Measurements from ENCODE around the gene PAX5.
A peak's percentile ranks its signal among the peaks of the same experiment; 100 is the strongest.

Gene PAX5

DNA sequence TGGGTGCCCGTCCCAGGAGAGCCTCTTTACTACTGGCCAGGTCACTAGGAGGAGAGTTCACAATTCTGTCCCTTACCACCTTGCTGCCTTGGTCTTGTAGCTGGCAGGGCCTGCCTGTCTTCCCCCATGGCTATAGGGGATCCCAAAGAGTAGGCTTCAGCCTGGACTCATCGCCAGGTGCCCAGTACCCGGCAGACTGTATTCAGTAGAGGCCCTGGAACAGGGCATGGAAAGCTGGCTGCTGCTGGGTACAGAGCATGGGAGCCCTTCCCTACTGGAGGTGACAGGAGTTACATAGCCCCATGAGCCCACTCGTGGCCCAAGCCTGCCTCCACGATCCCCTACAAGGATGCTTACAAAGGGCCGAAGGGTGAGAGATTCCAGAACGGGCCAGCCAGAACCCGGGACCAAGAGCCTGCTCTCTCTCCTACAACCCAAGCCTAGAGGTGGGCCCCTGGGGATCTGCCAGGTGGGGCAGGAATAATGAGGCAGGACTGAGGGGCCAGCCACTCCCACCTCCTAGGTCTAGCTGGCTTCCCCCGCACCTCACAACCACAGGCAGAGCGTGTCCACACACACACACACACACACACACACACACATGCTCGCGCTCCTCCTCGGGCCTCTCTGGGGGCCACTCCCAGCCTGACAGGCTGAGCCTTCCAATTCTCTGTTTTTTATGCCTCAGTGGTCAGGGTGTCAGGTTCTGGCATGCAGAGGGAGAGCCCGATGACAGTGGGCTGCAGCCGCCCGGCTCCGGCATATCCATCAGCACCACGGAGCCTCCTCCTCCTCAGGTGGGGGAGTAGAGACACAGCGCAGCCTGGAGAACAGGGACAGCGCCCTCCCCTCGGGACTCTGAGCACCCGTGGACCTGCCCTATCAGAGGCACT is 186.0 kb downstream of the PAX5 start:
- no peak for DNase-seq

DNA sequence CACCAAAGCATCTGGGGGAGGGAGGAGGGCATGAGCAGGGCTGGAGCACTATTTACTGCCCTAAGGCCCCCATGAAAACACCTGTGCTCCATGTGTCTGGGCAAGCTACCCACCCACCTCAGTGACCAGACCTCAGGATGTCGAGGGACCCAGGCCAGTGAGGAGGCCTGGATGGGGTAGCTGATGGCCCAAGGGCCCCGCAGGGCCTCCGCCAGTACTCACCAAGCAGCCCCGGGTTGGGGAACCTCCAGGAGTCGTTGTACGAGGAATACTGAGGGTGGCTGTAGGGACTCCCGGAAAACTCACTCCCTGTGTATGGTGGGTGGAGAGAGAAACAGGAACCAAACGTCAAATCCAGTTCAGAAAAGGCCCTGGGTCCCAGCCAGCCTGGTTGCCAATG is 187.4 kb downstream of the PAX5 start:
- DNase-seq: no peak

GRCh38 chr9:36845844-36846243 is 188.2 kb downstream of the PAX5 start:
- DNase-seq: no peak

DNA sequence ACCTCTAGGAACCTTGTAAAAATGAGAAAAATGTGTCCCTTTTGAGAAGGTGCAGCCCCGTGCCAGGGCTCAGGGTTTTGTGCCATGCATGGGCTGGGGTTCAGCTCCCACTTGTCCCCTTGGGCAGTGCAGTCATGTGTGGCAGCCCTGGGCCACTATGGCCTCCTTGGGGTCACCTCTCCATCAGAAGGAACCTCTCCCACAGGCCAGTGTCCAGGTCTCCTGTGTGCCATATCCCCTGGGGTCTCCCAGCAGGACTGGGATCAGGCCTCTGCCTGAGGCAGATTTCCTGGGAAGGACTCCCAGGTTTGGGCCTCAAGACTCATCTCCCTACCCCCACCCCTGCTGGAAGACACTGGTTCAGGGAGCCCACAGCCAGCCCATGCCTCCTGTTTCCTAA is 189.1 kb downstream of the PAX5 start:
- no peak for DNase-seq

DNA sequence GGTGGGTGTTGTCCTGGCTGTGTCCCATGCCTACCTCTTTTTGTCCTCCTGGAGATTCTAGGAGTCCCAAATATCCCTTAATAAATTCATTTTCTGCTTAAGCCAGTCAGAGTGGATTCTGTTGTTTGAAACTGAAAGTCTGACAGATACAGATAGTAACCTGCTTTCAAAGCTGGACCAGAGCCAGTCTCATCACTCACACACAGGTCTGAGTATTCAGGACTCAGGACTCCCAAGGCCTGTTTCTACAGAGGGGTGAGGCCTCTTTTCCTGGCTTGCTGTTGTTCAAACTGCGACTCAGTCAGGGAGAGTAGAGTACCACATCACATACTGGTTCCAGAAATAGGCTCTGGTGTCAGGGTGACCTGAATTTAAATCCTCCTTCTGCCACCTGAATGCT is 190.1 kb downstream of the PAX5 start:
- DNase-seq: no peak

GRCh38 chr9:36842560-36843530 is 191.2 kb downstream of the PAX5 start:
- no peak for DNase-seq

- peak; percentile 27 for DNase-seq
Observed at GRCh38 chr9:36840898-36841536, 193.1 kb downstream of the PAX5 start.

GRCh38 chr9:36839131-36839885 is 194.8 kb downstream of the PAX5 start:
- DNase-seq: no peak

GRCh38 chr9:36837431-36838405 is 196.3 kb downstream of the PAX5 start:
- DNase-seq: no peak

- no peak for DNase-seq
Observed at GRCh38 chr9:36836486-36836885, 197.6 kb downstream of the PAX5 start.

DNA sequence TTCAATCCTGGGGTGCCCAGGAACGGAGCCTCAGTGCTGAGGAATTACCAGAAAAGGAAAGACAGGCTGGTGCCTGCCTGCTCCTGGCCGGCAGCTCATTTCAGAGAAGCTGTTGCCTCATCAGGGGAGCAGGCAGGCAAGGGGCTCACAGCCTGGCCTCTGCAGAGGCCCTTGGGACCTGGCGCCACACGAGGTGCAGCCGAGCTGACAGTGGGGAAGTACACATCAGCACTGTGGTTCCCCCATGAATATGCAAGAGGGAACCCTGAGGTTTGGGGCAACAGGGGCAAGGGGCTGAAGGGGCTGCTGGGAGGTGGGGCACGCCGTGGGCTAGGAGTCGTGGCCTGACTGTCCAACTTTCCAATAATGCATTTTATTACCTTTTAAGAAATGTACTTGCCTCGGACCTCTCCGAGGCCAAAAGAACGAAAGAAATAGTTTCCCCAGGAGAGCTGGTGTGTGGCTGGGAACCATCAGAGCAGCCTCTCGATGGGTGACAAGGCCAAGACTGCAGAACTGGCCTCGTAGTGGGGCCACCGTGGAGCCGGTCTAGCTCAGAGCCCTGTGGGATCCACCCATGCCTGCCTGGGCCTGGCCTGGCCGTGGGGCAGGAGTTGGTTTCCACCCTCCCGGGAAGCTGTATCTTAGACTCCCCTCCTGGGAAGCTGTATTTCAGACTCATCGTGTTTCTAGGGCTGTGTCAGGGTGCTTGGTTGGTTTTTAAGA is 198.6 kb downstream of the PAX5 start:
- no peak for DNase-seq

- no peak for DNase-seq
Observed at GRCh38 chr9:36834736-36835135, 199.3 kb downstream of the PAX5 start.

- no peak for DNase-seq
Observed at GRCh38 chr9:36833954-36834353, 200.1 kb downstream of the PAX5 start.

DNA sequence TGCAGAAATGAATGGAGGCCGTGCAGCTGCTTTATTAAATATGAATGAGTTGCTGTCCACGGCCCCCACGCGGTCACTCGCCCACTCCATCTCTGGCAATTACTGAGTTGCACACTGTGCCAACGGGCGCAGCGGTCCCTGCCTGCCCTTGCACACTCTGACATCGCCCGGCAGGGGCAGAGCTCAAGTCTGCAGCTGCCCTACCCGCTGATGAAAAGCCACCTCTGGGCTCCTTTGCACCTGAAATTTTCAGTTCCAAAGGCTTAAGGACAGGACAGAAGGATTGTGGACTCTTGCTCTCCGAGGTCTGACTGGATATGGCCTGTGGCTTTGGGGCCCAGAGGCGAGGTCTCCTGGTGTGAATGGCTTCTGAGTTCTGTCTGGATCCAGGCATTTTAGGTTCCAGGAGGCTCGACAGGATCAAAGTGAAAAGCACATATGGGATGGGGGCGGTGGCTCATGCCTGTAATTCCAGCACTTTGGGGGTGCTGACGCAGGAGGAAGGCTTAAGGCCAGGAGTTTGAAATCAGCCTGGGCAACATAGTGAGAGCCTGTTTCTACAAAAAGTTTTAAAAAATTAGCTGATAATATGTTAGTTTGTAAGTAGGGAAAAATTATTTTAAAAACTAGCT is 201.8 kb downstream of the PAX5 start:
- no peak for DNase-seq

GRCh38 chr9:36831381-36832161 is 202.5 kb downstream of the PAX5 start:
- DNase-seq: no peak

DNA sequence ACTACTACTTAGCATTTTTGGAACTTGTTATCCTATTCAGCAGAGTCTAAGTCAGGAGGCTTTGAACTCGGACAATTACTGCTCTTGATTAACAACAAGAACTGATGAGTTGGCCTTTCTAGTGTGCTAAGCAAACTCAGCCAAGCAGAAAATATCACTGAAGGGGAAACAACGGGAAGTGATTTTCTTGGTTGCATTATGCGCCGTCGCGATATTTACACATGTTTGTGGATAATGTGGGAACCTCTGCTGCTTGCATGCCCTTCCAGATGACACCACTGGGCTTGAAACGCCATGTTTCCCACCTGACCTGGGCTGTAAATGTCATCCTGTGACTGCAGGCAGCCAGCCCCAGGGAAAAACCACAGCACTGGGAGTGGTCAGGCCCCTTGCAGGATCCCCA is 205.5 kb downstream of the PAX5 start:
- no peak for DNase-seq

DNA sequence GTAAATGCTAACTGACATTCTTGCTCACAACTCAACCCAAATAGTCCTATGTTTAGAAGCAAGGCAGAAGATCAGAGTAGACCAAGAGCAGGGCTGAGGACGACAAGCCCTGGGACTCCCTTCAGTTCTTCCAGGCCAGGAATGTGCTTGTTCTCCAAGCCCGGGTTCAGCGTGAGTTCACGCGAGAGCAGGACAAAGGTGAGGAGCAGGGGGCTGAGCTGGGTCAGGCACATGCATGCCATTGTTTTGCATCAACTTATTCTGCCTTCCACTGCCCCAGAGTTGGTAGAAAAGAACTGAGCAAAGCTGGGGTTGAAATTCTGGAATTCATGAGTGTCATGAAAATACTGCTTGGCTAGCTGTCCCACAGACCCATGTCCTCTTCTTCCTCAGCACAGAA is 206.5 kb downstream of the PAX5 start:
- no peak for DNase-seq

DNA sequence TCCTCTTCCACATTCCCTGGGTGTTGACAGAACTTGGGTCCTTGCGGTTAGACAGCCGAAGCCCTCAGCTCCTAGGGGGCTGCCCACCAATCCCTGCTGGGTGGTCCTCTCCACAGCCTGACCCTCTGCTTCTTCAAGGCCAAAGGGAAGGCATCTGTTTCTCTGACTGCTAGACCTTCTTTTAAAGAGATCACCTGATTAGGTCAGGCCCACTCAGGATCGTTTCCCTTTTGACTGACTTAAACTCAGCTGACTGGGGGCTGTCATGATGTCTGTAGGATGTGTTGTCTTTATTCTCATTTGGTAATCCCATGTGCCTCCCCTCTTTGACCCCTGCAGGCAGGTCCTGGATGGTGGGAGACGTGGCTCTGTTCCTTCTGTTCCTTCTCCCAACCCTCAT is 207.5 kb downstream of the PAX5 start:
- DNase-seq: no peak

DNA sequence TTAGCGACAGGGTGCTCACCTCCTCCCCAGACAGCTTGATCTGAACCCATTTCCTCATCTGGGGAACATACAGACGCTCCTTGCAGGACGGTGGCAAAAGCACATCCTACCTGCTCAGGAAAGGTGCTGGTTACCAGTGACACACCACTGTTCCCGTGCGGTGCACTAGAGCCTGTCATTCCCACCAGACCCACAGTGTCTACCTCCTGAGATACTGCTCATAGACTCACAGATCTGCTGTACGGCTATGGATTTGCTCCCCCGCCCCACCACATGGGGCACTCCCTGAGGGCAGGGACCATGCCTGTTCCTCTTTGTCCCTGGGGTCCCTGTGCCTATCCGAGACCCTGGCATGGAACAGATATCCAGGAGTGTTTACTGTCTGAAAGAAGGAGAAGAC is 208.9 kb downstream of the PAX5 start:
- no peak for DNase-seq

All from NCI-H82 (cell line).